ENCODE data around the gene SIGLEC8.
"Not testable (repeated sequence)": the region's sequence is repeated elsewhere in the genome, so short reads cannot be mapped to it uniquely, and the experiment has no call there.

The SIGLEC8 gene

GRCh38 chr19:51458051-51458645, at the start of gene SIGLEC8:
TSS of gene SIGLEC8 (minus strand) at chr19:51458454. CDS start at chr19:51458387, 67 bp downstream.
- Histone ChIP-seq H3K36me3 (ENCODE audit: control insufficient read depth in 1 of 2, insufficient read depth in 2 of 2, low read length in 2 of 2) (no peaks in the 10 kb centered on the region), H3K9me3 (ENCODE audit: control insufficient read depth in 1 of 2, low read length in 2 of 2) (peaks cover 0 to 2% of the 10 kb centered on the region in 2 donors), H3K27me3 (ENCODE audit: low read depth, low read length) (peaks cover 9% of the 10 kb centered on the region), H3K27ac (ENCODE audit: low read length) (no peak within 1 kb of the TSS), H3K4me3 (ENCODE audit: low read depth in 1 of 2, low read length in 2 of 2) (no peak within 1 kb of the TSS), H3K4me1 (ENCODE audit: control insufficient read depth in 1 of 2, insufficient read depth in 2 of 2, low read length in 2 of 2) (peaks cover 0 to 6% of the 10 kb centered on the region in 2 donors)

- Histone ChIP-seq H3K27me3 (ENCODE audit: low read depth, low read length) (no peaks in the 10 kb centered on the region), H3K4me3 (ENCODE audit: low read depth in 1 of 2, low read length in 2 of 2) (no peak overlapping the region), H3K27ac (ENCODE audit: low read length) (no peak overlapping the region), H3K9me3 (ENCODE audit: control insufficient read depth in 1 of 2, low read length in 2 of 2) (peaks cover 0 to 2% of the 10 kb centered on the region in 2 donors), H3K36me3 (ENCODE audit: control insufficient read depth in 1 of 2, insufficient read depth in 2 of 2, low read length in 2 of 2) (no peaks in the 10 kb centered on the region), H3K4me1 (ENCODE audit: control insufficient read depth in 1 of 2, insufficient read depth in 2 of 2, low read length in 2 of 2) (no peaks in the 10 kb centered on the region)
Measured at GRCh38 chr19:51507640-51508058, 49.4 kb upstream of the SIGLEC8 start.

GRCh38 chr19:51507192-51507591, 48.9 kb upstream of the SIGLEC8 start:
- H3K9me3 ChIP-seq (ENCODE audit: control insufficient read depth in 1 of 2, low read length in 2 of 2), result peaks cover 0 to 2% of the 10 kb centered on the region in 2 donors
- no peaks in the 10 kb centered on the region for H3K4me1 ChIP-seq (ENCODE audit: control insufficient read depth in 1 of 2, insufficient read depth in 2 of 2, low read length in 2 of 2)
- H3K27me3 ChIP-seq (ENCODE audit: low read depth, low read length), result no peaks in the 10 kb centered on the region
- no peak overlapping the region for H3K27ac ChIP-seq (ENCODE audit: low read length)
- no peak overlapping the region for H3K4me3 ChIP-seq (ENCODE audit: low read depth in 1 of 2, low read length in 2 of 2)
- no peaks in the 10 kb centered on the region for H3K36me3 ChIP-seq (ENCODE audit: control insufficient read depth in 1 of 2, insufficient read depth in 2 of 2, low read length in 2 of 2)

GRCh38 chr19:51505904-51506303, 47.6 kb upstream of the SIGLEC8 start:
- no peak overlapping the region for H3K27ac ChIP-seq (ENCODE audit: low read length)
- no peak overlapping the region for H3K4me3 ChIP-seq (ENCODE audit: low read depth in 1 of 2, low read length in 2 of 2)
- H3K36me3 ChIP-seq (ENCODE audit: control insufficient read depth in 1 of 2, insufficient read depth in 2 of 2, low read length in 2 of 2), result no peaks in the 10 kb centered on the region
- H3K27me3 ChIP-seq (ENCODE audit: low read depth, low read length), result no peaks in the 10 kb centered on the region
- peaks cover 0 to 2% of the 10 kb centered on the region in 2 donors for H3K9me3 ChIP-seq (ENCODE audit: control insufficient read depth in 1 of 2, low read length in 2 of 2)
- no peaks in the 10 kb centered on the region for H3K4me1 ChIP-seq (ENCODE audit: control insufficient read depth in 1 of 2, insufficient read depth in 2 of 2, low read length in 2 of 2)

- no peaks in the 10 kb centered on the region for H3K4me1 ChIP-seq (ENCODE audit: control insufficient read depth in 1 of 2, insufficient read depth in 2 of 2, low read length in 2 of 2)
- H3K27ac ChIP-seq (ENCODE audit: low read length), result no peak overlapping the region
- no peaks in the 10 kb centered on the region for H3K36me3 ChIP-seq (ENCODE audit: control insufficient read depth in 1 of 2, insufficient read depth in 2 of 2, low read length in 2 of 2)
- H3K27me3 ChIP-seq (ENCODE audit: low read depth, low read length), result no peaks in the 10 kb centered on the region
- no peak overlapping the region for H3K4me3 ChIP-seq (ENCODE audit: low read depth in 1 of 2, low read length in 2 of 2)
- H3K9me3 ChIP-seq (ENCODE audit: control insufficient read depth in 1 of 2, low read length in 2 of 2), result peaks cover 0 to 2% of the 10 kb centered on the region in 2 donors
Measured at GRCh38 chr19:51503896-51504295, 45.6 kb upstream of the SIGLEC8 start.

- no peaks in the 10 kb centered on the region for H3K4me1 ChIP-seq (ENCODE audit: control insufficient read depth in 1 of 2, insufficient read depth in 2 of 2, low read length in 2 of 2)
- H3K36me3 ChIP-seq (ENCODE audit: control insufficient read depth in 1 of 2, insufficient read depth in 2 of 2, low read length in 2 of 2), result no peaks in the 10 kb centered on the region
- H3K27ac ChIP-seq (ENCODE audit: low read length), result no peak overlapping the region
- peaks cover 0 to 2% of the 10 kb centered on the region in 2 donors for H3K9me3 ChIP-seq (ENCODE audit: control insufficient read depth in 1 of 2, low read length in 2 of 2)
- H3K27me3 ChIP-seq (ENCODE audit: low read depth, low read length), result no peaks in the 10 kb centered on the region
- H3K4me3 ChIP-seq (ENCODE audit: low read depth in 1 of 2, low read length in 2 of 2), result no peak overlapping the region
Measured at GRCh38 chr19:51503286-51503817, 45.1 kb upstream of the SIGLEC8 start.

GRCh38 chr19:51501594-51502263, 43.5 kb upstream of the SIGLEC8 start, which contains the start of gene SIGLEC12:
TSS of gene SIGLEC12 (minus strand) at chr19:51501800. CDS start at chr19:51501733, 67 bp downstream.
- Histone ChIP-seq H3K27me3 (ENCODE audit: low read depth, low read length) (no peaks in the 10 kb centered on the region), H3K36me3 (ENCODE audit: control insufficient read depth in 1 of 2, insufficient read depth in 2 of 2, low read length in 2 of 2) (no peaks in the 10 kb centered on the region), H3K9me3 (ENCODE audit: control insufficient read depth in 1 of 2, low read length in 2 of 2) (peaks cover 0 to 2% of the 10 kb centered on the region in 2 donors), H3K4me1 (ENCODE audit: control insufficient read depth in 1 of 2, insufficient read depth in 2 of 2, low read length in 2 of 2) (no peaks in the 10 kb centered on the region), H3K4me3 (ENCODE audit: low read depth in 1 of 2, low read length in 2 of 2) (no peak within 1 kb of the TSS), H3K27ac (ENCODE audit: low read length) (no peak within 1 kb of the TSS)

GRCh38 chr19:51500931-51501330, 42.7 kb upstream of the SIGLEC8 start:
- not testable (repeated sequence) for H3K4me3 ChIP-seq (ENCODE audit: low read depth in 1 of 2, low read length in 2 of 2); H3K27ac ChIP-seq (ENCODE audit: low read length); H3K27me3 ChIP-seq (ENCODE audit: low read depth, low read length); H3K36me3 ChIP-seq (ENCODE audit: control insufficient read depth in 1 of 2, insufficient read depth in 2 of 2, low read length in 2 of 2); H3K4me1 ChIP-seq (ENCODE audit: control insufficient read depth in 1 of 2, insufficient read depth in 2 of 2, low read length in 2 of 2); H3K9me3 ChIP-seq (ENCODE audit: control insufficient read depth in 1 of 2, low read length in 2 of 2)

- H3K36me3 ChIP-seq (ENCODE audit: control insufficient read depth in 1 of 2, insufficient read depth in 2 of 2, low read length in 2 of 2), result no peaks in the 10 kb centered on the region
- no peak overlapping the region for H3K4me3 ChIP-seq (ENCODE audit: low read depth in 1 of 2, low read length in 2 of 2)
- no peaks in the 10 kb centered on the region for H3K9me3 ChIP-seq (ENCODE audit: control insufficient read depth in 1 of 2, low read length in 2 of 2)
- no peaks in the 10 kb centered on the region for H3K27me3 ChIP-seq (ENCODE audit: low read depth, low read length)
- no peak overlapping the region for H3K27ac ChIP-seq (ENCODE audit: low read length)
- H3K4me1 ChIP-seq (ENCODE audit: control insufficient read depth in 1 of 2, insufficient read depth in 2 of 2, low read length in 2 of 2), result no peaks in the 10 kb centered on the region
Measured at GRCh38 chr19:51497666-51498065, 39.4 kb upstream of the SIGLEC8 start.

- Histone ChIP-seq H3K27ac (ENCODE audit: low read length) (no peak overlapping the region), H3K36me3 (ENCODE audit: control insufficient read depth in 1 of 2, insufficient read depth in 2 of 2, low read length in 2 of 2) (no peaks in the 10 kb centered on the region), H3K9me3 (ENCODE audit: control insufficient read depth in 1 of 2, low read length in 2 of 2) (no peaks in the 10 kb centered on the region), H3K27me3 (ENCODE audit: low read depth, low read length) (no peaks in the 10 kb centered on the region), H3K4me3 (ENCODE audit: low read depth in 1 of 2, low read length in 2 of 2) (no peak overlapping the region), H3K4me1 (ENCODE audit: control insufficient read depth in 1 of 2, insufficient read depth in 2 of 2, low read length in 2 of 2) (no peaks in the 10 kb centered on the region)
Measured at GRCh38 chr19:51493776-51494175, 35.5 kb upstream of the SIGLEC8 start.

- H3K36me3 ChIP-seq (ENCODE audit: control insufficient read depth in 1 of 2, insufficient read depth in 2 of 2, low read length in 2 of 2), result no peaks in the 10 kb centered on the region
- H3K27ac ChIP-seq (ENCODE audit: low read length), result no peak overlapping the region
- no peak overlapping the region for H3K4me3 ChIP-seq (ENCODE audit: low read depth in 1 of 2, low read length in 2 of 2)
- H3K4me1 ChIP-seq (ENCODE audit: control insufficient read depth in 1 of 2, insufficient read depth in 2 of 2, low read length in 2 of 2), result no peaks in the 10 kb centered on the region
- H3K27me3 ChIP-seq (ENCODE audit: low read depth, low read length), result no peaks in the 10 kb centered on the region
- no peaks in the 10 kb centered on the region for H3K9me3 ChIP-seq (ENCODE audit: control insufficient read depth in 1 of 2, low read length in 2 of 2)
Measured at GRCh38 chr19:51491586-51491985, 33.3 kb upstream of the SIGLEC8 start.

Data from muscle layer of duodenum (tissue), 2 donors.